Ovary (tissue), 3 donors: Measurements from ENCODE around the gene DTNA.
"Not testable (repeated sequence)": the region's sequence is repeated elsewhere in the genome, so short reads cannot be mapped to it uniquely, and the experiment has no call there.

Source experiments
- CTCF ChIP-seq, 3 donors: fragments of 450-650 bp in 2 of 3; fragments of 200-600 bp in 1 of 3; IDR thresholded peaks; one replicate each; pipeline versions ENCODE4 v1.5.1 to v1.8.0; 2016 to 2022; ENCODE audit warnings: antibody characterized with exemption in 3 of 3, mild to moderate bottlenecking in 1 of 3
- EP300 ChIP-seq: sonication (generic); formaldehyde crosslinking; IDR thresholded peaks from one replicate; pipeline ENCODE4 v1.6.1; 2017; ENCODE audit warnings: antibody characterized with exemption
- donor health status: DM: no; HTN: no; CAD: no.

DNA sequence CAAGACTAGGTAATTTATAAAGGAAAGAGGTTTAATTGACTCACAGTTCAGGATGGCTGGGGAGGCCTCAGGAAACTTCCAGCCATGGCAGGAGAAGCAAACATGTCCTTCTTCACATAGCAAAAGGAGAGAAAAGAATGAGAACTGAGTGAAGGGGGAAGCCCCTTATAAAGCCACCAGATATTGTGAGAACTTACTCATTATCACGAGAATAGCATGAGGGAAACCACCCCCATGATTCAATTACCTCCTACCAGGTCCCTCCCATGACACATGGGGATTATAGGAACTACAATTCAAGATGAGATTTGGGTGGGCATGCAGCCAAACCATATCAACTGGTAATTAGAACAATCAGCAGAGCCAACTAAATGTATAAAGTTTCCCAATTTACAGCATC is 196.9 kb downstream of the DTNA start:
- TF ChIP-seq CTCF (IDR thresholded peaks at IDR 0.05); EP300: not testable (repeated sequence)
